ENCODE measurements around the gene FYTTD1. TPM values are rescaled to one million over a fixed set of nuclear protein-coding genes. Genes with fewer than 3 reads are reported as not detected.
"Not testable (repeated sequence)": the region's sequence is repeated elsewhere in the genome, so short reads cannot be mapped to it uniquely, and the experiment has no call there.

The FYTTD1 gene
- total RNA-seq, 2 experiments from 2014 or later = 75.8 to 78.2 TPM

DNA sequence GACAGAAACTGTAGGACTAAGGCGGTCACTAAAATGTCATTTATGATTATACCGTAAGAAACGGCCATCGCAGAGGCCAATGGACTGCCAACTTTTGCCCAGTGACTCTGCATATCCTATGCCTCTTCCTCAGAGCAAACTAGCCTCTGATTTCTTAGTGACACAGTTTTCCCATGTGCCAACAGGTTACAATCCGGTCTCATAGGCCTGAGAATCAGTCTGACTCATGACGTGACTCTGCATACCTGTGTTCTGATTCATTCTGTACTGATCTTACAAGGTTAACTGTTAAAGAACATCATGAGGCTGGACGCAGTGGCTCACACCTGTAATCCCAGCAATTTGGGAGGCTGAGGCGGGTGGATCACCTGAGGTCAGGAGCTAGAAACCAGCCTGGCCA, 30.8 kb upstream of the FYTTD1 start:
- CTCF ChIA-PET = no interaction called here

GRCh38 chr3:197720694-197721093, 29.0 kb upstream of the FYTTD1 start:
- Mint-ChIP-seq H3K27me3 (no peaks in the 10 kb centered on the region), H3K36me3 (ENCODE audit: low read depth) (peaks cover 63% of the 10 kb centered on the region), H3K4me1 (ENCODE audit: low read depth) (peaks cover 5% of the 10 kb centered on the region), H3K9me3 (peaks cover 2% of the 10 kb centered on the region), H3K27ac (no peak overlapping the region), H3K4me3 (no peak overlapping the region)
- peaks cover 0 to 3% of the 10 kb centered on the region in 2 experiments for H3K9me3 ChIP-seq (ENCODE audit: control insufficient read depth in 1 of 2, insufficient read depth in 1 of 2, low read length in 2 of 2)
- H3K4me1 ChIP-seq (ENCODE audit: insufficient read depth, low read length) = no peaks in the 10 kb centered on the region
- intact Hi-C loops (cut with DNase I, micrococcal nuclease) = no loop called here
- H3K36me3 ChIP-seq (ENCODE audit: insufficient read depth, low read length) = peaks cover 10% of the 10 kb centered on the region
- TF ChIP-seq CTCF (IDR thresholded peaks at IDR 0.05) = no peak
- ATAC-seq (ENCODE audit: poor library complexity) (no peak), DNase-seq (no peak)
- H3K4me3 ChIP-seq (ENCODE audit: low read length) = no peak overlapping the region
- POLR2A ChIA-PET = interaction anchor here (1.2 kb wide), 1 partner anchor 8 kb away, joined by 4 read pairs; no protein-coding TSS in a partner anchor
- H3K27ac ChIP-seq (ENCODE audit: low read depth in 1 of 2, low read length in 2 of 2) = no peak overlapping the region
- H3K27me3 ChIP-seq (ENCODE audit: control insufficient read depth in 1 of 2, insufficient read depth in 2 of 2, low read length in 2 of 2) = no peaks in the 10 kb centered on the region
- CTCF ChIA-PET = no interaction called here

More for the DNA sequence above, 30.8 kb upstream of the FYTTD1 start:
- TF ChIP-seq CTCF (IDR thresholded peaks at IDR 0.05) = no peak
- H3K4me1 Mint-ChIP-seq (ENCODE audit: low read depth) = peaks cover 5% of the 10 kb centered on the region
- no peak overlapping the region for H3K27ac Mint-ChIP-seq
- ATAC-seq (ENCODE audit: poor library complexity) (no peak), DNase-seq (no peak)
- Histone ChIP-seq H3K27me3 (ENCODE audit: control insufficient read depth in 1 of 2, insufficient read depth in 2 of 2, low read length in 2 of 2) (no peaks in the 10 kb centered on the region), H3K36me3 (ENCODE audit: insufficient read depth, low read length) (peaks cover 14% of the 10 kb centered on the region), H3K4me3 (ENCODE audit: low read length) (no peak overlapping the region), H3K4me1 (ENCODE audit: insufficient read depth, low read length) (no peaks in the 10 kb centered on the region), H3K27ac (ENCODE audit: low read depth in 1 of 2, low read length in 2 of 2) (no peak overlapping the region), H3K9me3 (ENCODE audit: control insufficient read depth in 1 of 2, insufficient read depth in 1 of 2, low read length in 2 of 2) (peaks cover 0 to 3% of the 10 kb centered on the region in 2 experiments)
- POLR2A ChIA-PET = interaction anchor here (1.3 kb wide), 1 partner anchor 10 kb away, joined by 3 read pairs; no protein-coding TSS in a partner anchor
- no peak overlapping the region for H3K4me3 Mint-ChIP-seq
- H3K36me3 Mint-ChIP-seq (ENCODE audit: low read depth) = peaks cover 62% of the 10 kb centered on the region
- intact Hi-C loops (cut with DNase I, micrococcal nuclease) = loop anchor here in 1 of 2 experiments (10.0 kb wide), 1 partner anchor 424 kb away; the partner anchor contains the start of gene DLG1
- H3K27me3 Mint-ChIP-seq = no peaks in the 10 kb centered on the region
- peaks cover 2% of the 10 kb centered on the region for H3K9me3 Mint-ChIP-seq

GRCh38 chr3:197722734-197723133, 26.9 kb upstream of the FYTTD1 start:
- Mint-ChIP-seq H3K4me3 (no peak overlapping the region), H3K27ac (no peak overlapping the region), H3K9me3 (peaks cover 2% of the 10 kb centered on the region), H3K27me3 (no peaks in the 10 kb centered on the region), H3K36me3 (ENCODE audit: low read depth) (peaks cover 49% of the 10 kb centered on the region), H3K4me1 (ENCODE audit: low read depth) (peaks cover 8% of the 10 kb centered on the region)
- Histone ChIP-seq H3K27me3 (ENCODE audit: control insufficient read depth in 1 of 2, insufficient read depth in 2 of 2, low read length in 2 of 2) (no peaks in the 10 kb centered on the region), H3K4me3 (ENCODE audit: low read length) (no peak overlapping the region), H3K4me1 (ENCODE audit: insufficient read depth, low read length) (no peaks in the 10 kb centered on the region), H3K27ac (ENCODE audit: low read depth in 1 of 2, low read length in 2 of 2) (no peak overlapping the region), H3K36me3 (ENCODE audit: insufficient read depth, low read length) (peaks cover 3% of the 10 kb centered on the region), H3K9me3 (ENCODE audit: control insufficient read depth in 1 of 2, insufficient read depth in 1 of 2, low read length in 2 of 2) (peaks cover 0 to 3% of the 10 kb centered on the region in 2 experiments)
- no peak for DNase-seq
- intact Hi-C loops (cut with DNase I, micrococcal nuclease) = no loop called here
- ATAC-seq (ENCODE audit: poor library complexity) = no peak
- ChIA-PET POLR2A (interaction anchor here (1.1 kb wide), 1 partner anchor 10 kb away, joined by 4 read pairs; no protein-coding TSS in a partner anchor), CTCF (interaction anchor here (1.3 kb wide), 1 partner anchor 26 kb away, joined by 4 read pairs; no protein-coding TSS in a partner anchor)
- TF ChIP-seq CTCF (IDR thresholded peaks at IDR 0.05) = no peak

- Mint-ChIP-seq H3K36me3 (ENCODE audit: low read depth) (peaks cover 22% of the 10 kb centered on the region), H3K4me1 (ENCODE audit: low read depth) (peaks cover 29% of the 10 kb centered on the region), H3K27ac (peak overlapping the region; percentile 3)
- H3K4me3 ChIP-seq (ENCODE audit: low read length); H3K27ac ChIP-seq (ENCODE audit: low read depth in 1 of 2, low read length in 2 of 2); H3K4me1 ChIP-seq (ENCODE audit: insufficient read depth, low read length); H3K4me3 Mint-ChIP-seq; ATAC-seq (ENCODE audit: poor library complexity); POLR2A ChIA-PET; intact Hi-C loops (cut with DNase I, micrococcal nuclease); H3K9me3 ChIP-seq (ENCODE audit: control insufficient read depth in 1 of 2, insufficient read depth in 1 of 2, low read length in 2 of 2); H3K27me3 Mint-ChIP-seq; H3K36me3 ChIP-seq (ENCODE audit: insufficient read depth, low read length); CTCF ChIA-PET; H3K9me3 Mint-ChIP-seq; H3K27me3 ChIP-seq (ENCODE audit: control insufficient read depth in 1 of 2, insufficient read depth in 2 of 2, low read length in 2 of 2); DNase-seq: not testable (repeated sequence)
Observed at GRCh38 chr3:197727878-197728277, 21.8 kb upstream of the FYTTD1 start.

Measured in CD4-positive, alpha-beta T cell (primary cell).